ENCODE measurements around the gene AUTS2.

AUTS2 gene

DNA sequence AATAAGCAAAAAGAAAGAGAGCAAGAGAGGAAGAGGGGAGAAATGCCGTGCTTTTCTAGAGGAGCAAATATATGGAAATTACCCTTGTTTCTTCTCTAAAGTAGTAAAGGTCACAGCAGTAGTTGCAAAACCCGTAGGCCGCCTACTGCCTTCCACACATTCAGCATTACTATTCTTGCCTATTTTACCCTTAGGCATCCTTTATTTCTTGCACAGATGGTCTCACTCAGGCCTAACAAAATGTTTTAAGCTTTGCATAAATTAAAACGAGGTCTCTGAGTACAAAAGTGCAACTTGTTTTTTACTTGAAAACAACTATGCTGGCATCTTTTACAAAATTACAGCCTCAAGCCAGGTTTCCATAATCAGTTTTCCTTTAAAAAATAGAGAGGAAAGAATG lies 644.6 kb downstream of the AUTS2 start:
- Histone ChIP-seq H2AFZ (ENCODE audit: low read depth, low read length, severe bottlenecking) (no peak overlapping the region), H4K20me1 (ENCODE audit: low read depth, low read length) (no peaks in the 10 kb centered on the region), H3K27me3 (ENCODE audit: low read length) (no peaks in the 10 kb centered on the region), H3K79me2 (ENCODE audit: insufficient read depth, low read length) (no peaks in the 10 kb centered on the region), H3K9me2 (replicated peaks; ENCODE audit: insufficient read depth, low read length) (no peaks in the 10 kb centered on the region), H3K27ac (ENCODE audit: low read depth, low read length) (no peak overlapping the region), H3F3A (ENCODE audit: insufficient read depth) (no peaks in the 10 kb centered on the region), H3K9ac (ENCODE audit: low read length) (no peak overlapping the region), H3K4me2 (ENCODE audit: low read depth, low read length, poor library complexity, severe bottlenecking) (no peak overlapping the region), H3K36me3 (ENCODE audit: low read length) (0 out of 2 replicates have a peak, but pooled peaks cover 3% of the 10 kb centered on the region), H3K9me3 (ENCODE audit: insufficient read depth, low read length) (no peaks in the 10 kb centered on the region), H3K4me3 (ENCODE audit: insufficient read depth, low read length, poor library complexity, severe bottlenecking) (no peak overlapping the region)
- TF ChIP-seq EZH2phosphoT487 (conservative IDR thresholded peaks at IDR 0.05; ENCODE audit: low read length) = no peak
- TF ChIP-seq CTCF (IDR thresholded peaks at IDR 0.05; ENCODE audit: insufficient read depth, low read length, poor library complexity, severe bottlenecking) = no peak

- no peaks in the 10 kb centered on the region for H3K9me2 ChIP-seq (replicated peaks; ENCODE audit: insufficient read depth, low read length)
- H3F3A ChIP-seq (ENCODE audit: insufficient read depth) = no peaks in the 10 kb centered on the region
- H3K27ac ChIP-seq (ENCODE audit: low read depth, low read length) = no peak overlapping the region
- no peak overlapping the region for H3K9ac ChIP-seq (ENCODE audit: low read length)
- no peak overlapping the region for H3K4me3 ChIP-seq (ENCODE audit: insufficient read depth, low read length, poor library complexity, severe bottlenecking)
- no peak overlapping the region for H2AFZ ChIP-seq (ENCODE audit: low read depth, low read length, severe bottlenecking)
- no peak overlapping the region for H3K4me2 ChIP-seq (ENCODE audit: low read depth, low read length, poor library complexity, severe bottlenecking)
- no peaks in the 10 kb centered on the region for H3K9me3 ChIP-seq (ENCODE audit: insufficient read depth, low read length)
- no peak for TF ChIP-seq CTCF (IDR thresholded peaks at IDR 0.05; ENCODE audit: insufficient read depth, low read length, poor library complexity, severe bottlenecking)
- TF ChIP-seq EZH2phosphoT487 (conservative IDR thresholded peaks at IDR 0.05; ENCODE audit: low read length) = no peak
- no peaks in the 10 kb centered on the region for H4K20me1 ChIP-seq (ENCODE audit: low read depth, low read length)
- no peaks in the 10 kb centered on the region for H3K79me2 ChIP-seq (ENCODE audit: insufficient read depth, low read length)
- 0 out of 2 replicates have a peak, but pooled peaks cover 3% of the 10 kb centered on the region for H3K36me3 ChIP-seq (ENCODE audit: low read length)
- no peaks in the 10 kb centered on the region for H3K27me3 ChIP-seq (ENCODE audit: low read length)
These were observed 645.2 kb downstream of the AUTS2 start for GRCh38 chr7:70243443-70243842.

DNA sequence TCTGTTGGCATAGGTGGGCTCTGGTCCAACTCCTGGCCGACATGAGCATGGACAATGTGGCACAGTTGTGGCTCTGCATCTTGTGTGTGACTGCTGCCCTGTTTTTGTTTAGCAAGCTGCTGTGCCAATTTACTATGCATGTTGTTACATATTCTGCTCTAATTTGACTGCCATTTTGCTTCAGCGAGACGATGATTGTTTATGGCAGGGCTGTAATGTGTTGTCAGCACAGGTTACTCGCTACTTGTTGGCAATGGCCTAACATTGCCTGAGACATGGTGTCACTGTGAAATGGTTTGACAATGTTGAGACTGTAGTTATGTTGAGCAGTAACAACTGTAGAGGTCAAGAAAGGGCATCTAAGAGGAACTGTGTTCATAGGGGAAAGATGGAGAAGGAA lies 659.6 kb downstream of the AUTS2 start:
- Histone ChIP-seq H3K4me2 (ENCODE audit: low read depth, low read length, poor library complexity, severe bottlenecking) (no peak overlapping the region), H4K20me1 (ENCODE audit: low read depth, low read length) (no peaks in the 10 kb centered on the region), H2AFZ (ENCODE audit: low read depth, low read length, severe bottlenecking) (no peak overlapping the region), H3K9me3 (ENCODE audit: insufficient read depth, low read length) (no peaks in the 10 kb centered on the region), H3K79me2 (ENCODE audit: insufficient read depth, low read length) (no peaks in the 10 kb centered on the region), H3K4me3 (ENCODE audit: insufficient read depth, low read length, poor library complexity, severe bottlenecking) (no peak overlapping the region), H3K27me3 (ENCODE audit: low read length) (no peaks in the 10 kb centered on the region), H3K9ac (ENCODE audit: low read length) (no peak overlapping the region), H3K27ac (ENCODE audit: low read depth, low read length) (no peak overlapping the region), H3K36me3 (ENCODE audit: low read length) (no peaks in the 10 kb centered on the region), H3K9me2 (replicated peaks; ENCODE audit: insufficient read depth, low read length) (no peaks in the 10 kb centered on the region), H3F3A (ENCODE audit: insufficient read depth) (no peaks in the 10 kb centered on the region)
- TF ChIP-seq EZH2phosphoT487 (conservative IDR thresholded peaks at IDR 0.05; ENCODE audit: low read length) (no peak), CTCF (IDR thresholded peaks at IDR 0.05; ENCODE audit: insufficient read depth, low read length, poor library complexity, severe bottlenecking) (no peak)

All from SU-DHL-6 (cell line).